PC-3 (cell line): ENCODE results near the gene NOC4L. TPM values are rescaled to one million over a fixed set of nuclear protein-coding genes. Genes with fewer than 3 reads are reported as not detected.

Experiments used
- ATAC-seq: fragments of 200-7000 bp; cut with Tn5 transposase; 2 replicates; pipeline ENCODE4 v1.9.1; 2020; ENCODE audit warnings: mild to moderate bottlenecking, moderate library complexity
- BruUV-seq: library from RNA; stranded (reverse); fragments of 400-500 nt; replicated peaks from 2 replicates; lab custom pipeline; 2021; lab: Mats Ljungman, UMichigan
- CTCF ChIA-PET: fragments of 300-600 bp; sonication (Branson Sonifier 250); formaldehyde crosslinking; loops from one replicate; lab custom pipeline; 2022; ENCODE audit warnings: antibody characterized with exemption; lab: Charles Lee
- POLR2A ChIA-PET: fragments of 300-600 bp; sonication (Branson Sonifier 250); formaldehyde crosslinking; loops from one replicate; lab custom pipeline; 2022; ENCODE audit warnings: antibody characterized with exemption; ENCODE audit not compliant: unreplicated experiment; lab: Charles Lee
- DNase-seq: peaks from one replicate; pipeline ENCODE4 v3.0.0-alpha.2; 2015
- H2AFZ ChIP-seq: fragments of 300-600 bp; sonication (generic); 2 replicates; pipeline ENCODE4 v1.6.0; 2016; ENCODE audit warnings: antibody characterized with exemption, low read length
- H3F3A ChIP-seq: fragments of 300-600 bp; sonication (generic); one replicate; pipeline ENCODE4 v1.6.0; 2017; ENCODE audit warnings: antibody characterized with exemption, low read length, control low read depth, mild to moderate bottlenecking; ENCODE audit not compliant: unreplicated experiment
- H3K27ac ChIP-seq: fragments of 300-600 bp; sonication (generic); 2 replicates; pipeline ENCODE4 v1.5.1; 2016; ENCODE audit warnings: mild to moderate bottlenecking, low read length
- H3K27me3 ChIP-seq: fragments of 300-600 bp; sonication (generic); 2 replicates; pipeline ENCODE4 v1.6.1; 2016; ENCODE audit warnings: low read length, mixed read lengths
- H3K36me3 ChIP-seq: fragments of 300-600 bp; sonication (generic); 2 replicates; pipeline ENCODE4 v1.6.1; 2016; ENCODE audit warnings: low read depth, mixed run types, low read length, mixed read lengths
- H3K4me1 ChIP-seq: fragments of 300-600 bp; sonication (generic); 2 replicates; pipeline ENCODE4 v1.5.1; 2016; ENCODE audit warnings: low read length; ENCODE audit not compliant: insufficient read depth
- H3K4me2 ChIP-seq: fragments of 300-600 bp; sonication (generic); 2 replicates; pipeline ENCODE4 v1.6.0; 2016; ENCODE audit warnings: low read length
- H3K4me3 ChIP-seq: fragments of 300-600 bp; sonication (generic); 2 replicates; pipeline ENCODE4 v1.5.1; 2016; ENCODE audit warnings: mild to moderate bottlenecking, low read length, mixed read lengths
- H3K79me2 ChIP-seq: fragments of 300-600 bp; sonication (generic); 2 replicates; pipeline ENCODE4 v1.6.1; 2017; ENCODE audit warnings: low read length, mixed read lengths
- H3K9ac ChIP-seq: fragments of 300-600 bp; sonication (generic); 2 replicates; pipeline ENCODE4 v1.6.0; 2016; ENCODE audit warnings: mild to moderate bottlenecking, low read length
- H3K9me2 ChIP-seq: fragments of 300-600 bp; sonication (generic); replicated peaks from 2 replicates; pipeline ENCODE4 v1.6.1; 2016; ENCODE audit warnings: mixed run types, low read length, mixed read lengths
- H3K9me3 ChIP-seq: fragments of 300-600 bp; sonication (generic); 2 replicates; pipeline ENCODE4 v1.6.1; 2016; ENCODE audit warnings: low read length, mixed read lengths
- H4K20me1 ChIP-seq: fragments of 300-600 bp; sonication (generic); 2 replicates; pipeline ENCODE4 v1.6.1; 2016; ENCODE audit warnings: low read length, mixed read lengths
- CTCF ChIP-seq: fragments of 300-600 bp; sonication (generic); conservative IDR thresholded peaks from 2 replicates; pipeline ENCODE4 v1.5.1; 2017; ENCODE audit warnings: antibody characterized with exemption, low read depth, mild to moderate bottlenecking, low read length
- EZH2 ChIP-seq: fragments of 300-600 bp; sonication (generic); IDR thresholded peaks from one replicate; pipeline ENCODE4 v1.6.1; 2017; ENCODE audit warnings: antibody characterized with exemption, mild to moderate bottlenecking, low read length; ENCODE audit not compliant: unreplicated experiment
- EZH2phosphoT487 ChIP-seq: fragments of 300-600 bp; sonication (generic); IDR thresholded peaks from 2 replicates; pipeline ENCODE4 v1.6.1; 2018; ENCODE audit warnings: mild to moderate bottlenecking, antibody characterized with exemption, low read length, borderline replicate concordance
- intact Hi-C: fragments of 100-400 bp; cut with micrococcal nuclease; formaldehyde crosslinking; loops from 2 replicates; pipeline ENCODE4 v1.9.0; 2023
- total RNA-seq: library from RNA; depleted of rRNA; stranded (reverse); fragments of >200 nt; gene quantifications from 2 replicates; pipeline ENCODE4 v1.2.3, GENCODE V29; 2014

NOC4L gene
- total RNA-seq, 1 experiment from 2014 or later, result 44.4 TPM

GRCh38 chr12:132187646-132188450, 43.6 kb downstream of the NOC4L start:
- DNase-seq (no peak), ATAC-seq (no peak)
- CTCF ChIA-PET, result no interaction called here

GRCh38 chr12:132188451-132188901, 44.2 kb downstream of the NOC4L start:
- DNase-seq (no peak), ATAC-seq (no peak)
- no peak overlapping the region for H3K27ac ChIP-seq
- no peak overlapping the region for H3K9ac ChIP-seq
- BruUV-seq, result TSS peak; percentile 40
- H3K27me3 ChIP-seq, result peaks cover 15% of the 10 kb centered on the region; the same call in 1 of the 2 replicates
- H3K4me1 ChIP-seq, result peaks cover 15% of the 10 kb centered on the region
- H4K20me1 ChIP-seq, result no peaks in the 10 kb centered on the region
- H3K4me2 ChIP-seq, result peak overlapping the region; percentile 100; the same call in 1 of the 2 replicates
- ChIA-PET CTCF (no interaction called here), POLR2A (no interaction called here)
- no peaks in the 10 kb centered on the region for H3K9me2 ChIP-seq
- H2AFZ ChIP-seq, result no peak overlapping the region
- H3K4me3 ChIP-seq, result no peak overlapping the region
- H3K79me2 ChIP-seq, result no peaks in the 10 kb centered on the region
- no peaks in the 10 kb centered on the region for H3K36me3 ChIP-seq
- no peaks in the 10 kb centered on the region for H3K9me3 ChIP-seq
- H3F3A ChIP-seq, result no peaks in the 10 kb centered on the region
- no peak for TF ChIP-seq EZH2phosphoT487
- TF ChIP-seq CTCF, result no peak
- TF ChIP-seq EZH2, result no peak
- intact Hi-C loops, result loop anchor here (2.0 kb wide), 1 partner anchor 34 kb away; no protein-coding TSS in a partner anchor

More at GRCh38 chr12:132187646-132188450, 43.6 kb downstream of the NOC4L start:
- Histone ChIP-seq H3F3A (no peaks in the 10 kb centered on the region), H3K9me2 (no peaks in the 10 kb centered on the region), H3K27ac (no peak overlapping the region), H3K4me3 (no peak overlapping the region), H3K4me1 (peaks cover 15% of the 10 kb centered on the region), H3K79me2 (no peaks in the 10 kb centered on the region), H3K9ac (no peak overlapping the region), H3K36me3 (no peaks in the 10 kb centered on the region), H2AFZ (no peak overlapping the region), H3K4me2 (no peak overlapping the region), H3K9me3 (no peaks in the 10 kb centered on the region), H3K27me3 (peaks cover 20% of the 10 kb centered on the region; the same call in 1 of the 2 replicates), H4K20me1 (no peaks in the 10 kb centered on the region)
- no TSS peak for BruUV-seq
- intact Hi-C loops, result loop anchor here (2.0 kb wide), 1 partner anchor 33 kb away; no protein-coding TSS in a partner anchor
- POLR2A ChIA-PET, result no interaction called here
- TF ChIP-seq EZH2phosphoT487, result no peak
- TF ChIP-seq EZH2, result no peak
- TF ChIP-seq CTCF, result no peak
